ENCODE data around the gene ZBTB21. TPM values are rescaled to one million over a fixed set of nuclear protein-coding genes. Genes with fewer than 3 reads are reported as not detected.

The ZBTB21 gene
- total and polyA plus RNA-seq, 2 of the 4 experiments (the other 2 are of a cell fraction): 6.8 to 12.0 TPM

- no TSS peak for BruUV-seq (replicated peaks)
- H3K4me2 ChIP-seq (ENCODE audit: low read depth, low read length): no peak overlapping the region
- H3K9me3 ChIP-seq (ENCODE audit: control insufficient read depth, insufficient read depth, low read length): no peaks in the 10 kb centered on the region
- ChIA-PET POLR2A (ENCODE audit: unreplicated experiment) (no interaction called here), CTCF (no interaction called here)
- no peak overlapping the region for H3K23ac ChIP-seq (ENCODE audit: low read depth, low read length)
- no peak overlapping the region for H2BK20ac ChIP-seq (ENCODE audit: low read depth, low read length)
- H3K27ac ChIP-seq (ENCODE audit: insufficient read depth, low read length): no peak overlapping the region
- H4K91ac ChIP-seq (ENCODE audit: insufficient read depth, low read depth, low read length): no peak overlapping the region
- in situ Hi-C loops (cut with MboI; ENCODE audit: low sequenced_read_pairs) (loop anchor here (5.0 kb wide), 1 partner anchor 168 kb away; no protein-coding TSS in a partner anchor), intact Hi-C loops (cut with micrococcal nuclease) (no loop called here), dilution Hi-C loops (cut with HindIII; ENCODE audit: low sequenced_read_pairs, unreplicated experiment) (no loop called here)
- H3K14ac ChIP-seq (replicated peaks; ENCODE audit: low read depth, low read length): no peak overlapping the region
- H4K5ac ChIP-seq (ENCODE audit: low read depth, low read length): no peak overlapping the region
- ATAC-seq (ENCODE audit: low read depth) (no peak), DNase-seq (no peak)
- peaks cover 21% of the 10 kb centered on the region for H3K4me1 ChIP-seq (ENCODE audit: control insufficient read depth, insufficient read depth, low read length)
- H2AK9ac ChIP-seq (replicated peaks; ENCODE audit: low read depth, low read length, poor library complexity): peak overlapping the region; percentile 33
- peaks cover 62 to 78% of the 10 kb centered on the region in 2 experiments for H3K79me1 ChIP-seq (ENCODE audit: low read depth in 1 of 2, low read length in 2 of 2)
- peak overlapping the region in 1 of 2 experiments; percentile 68; a peak in 1 of 4 replicates for H4K8ac ChIP-seq (ENCODE audit: low read depth in 2 of 2, low read length in 2 of 2)
- peaks cover 6% of the 10 kb centered on the region; the same call in 1 of the 2 replicates for H3K36me3 ChIP-seq (ENCODE audit: control insufficient read depth, insufficient read depth, low read length)
- no peaks in the 10 kb centered on the region for H3K27me3 ChIP-seq (ENCODE audit: control insufficient read depth, insufficient read depth, low read length)
- no peak overlapping the region for H3K4me3 ChIP-seq (ENCODE audit: insufficient read depth, low read depth, low read length)
- TF ChIP-seq MXI1 (IDR thresholded peaks at IDR 0.05; ENCODE audit: borderline replicate concordance, low read depth, low read length): no peak
- TF ChIP-seq POLR2A (IDR thresholded peaks at IDR 0.05; ENCODE audit: low read depth, low read length): no peak
- no peak for TF ChIP-seq FOS (IDR thresholded peaks at IDR 0.05; ENCODE audit: low read depth, low read length)
- TF ChIP-seq NFE2L2 (IDR thresholded peaks at IDR 0.05; ENCODE audit: low read depth, low read length): no peak
- TF ChIP-seq MAFK (IDR thresholded peaks at IDR 0.05; ENCODE audit: low read depth, low read length): no peak
- TF ChIP-seq CHD1 (IDR thresholded peaks at IDR 0.05; ENCODE audit: low read depth, low read length): no peak
- no peak for TF ChIP-seq SMC3 (IDR thresholded peaks at IDR 0.05; ENCODE audit: low read depth, low read length)
- no peak for TF ChIP-seq CEBPB (IDR thresholded peaks at IDR 0.05; ENCODE audit: low read depth, low read length)
- no peak for TF ChIP-seq RCOR1 (IDR thresholded peaks at IDR 0.05; ENCODE audit: insufficient replicate concordance, low read length)
- TF ChIP-seq MAZ (IDR thresholded peaks at IDR 0.05; ENCODE audit: borderline replicate concordance, low read depth, low read length): no peak
- peaks cover 48% of the 10 kb centered on the region for H4K20me1 ChIP-seq (ENCODE audit: insufficient read depth, low read length)
- H2AFZ ChIP-seq (replicated peaks; ENCODE audit: low read length, poor library complexity): peak overlapping the region; percentile 16
- no peak overlapping the region for H2BK15ac ChIP-seq (ENCODE audit: low read depth, low read length)
- no peak overlapping the region for H3K9ac ChIP-seq (ENCODE audit: low read depth, low read length)
- no peak overlapping the region for H3K4ac ChIP-seq (ENCODE audit: low read depth, low read length)
- H2BK120ac ChIP-seq (ENCODE audit: low read depth, low read length): no peak overlapping the region; the same call in 1 of the 2 replicates
- H2AK5ac ChIP-seq (ENCODE audit: low read depth, low read length): no peak overlapping the region
- no peak overlapping the region for H3K56ac ChIP-seq (ENCODE audit: extremely low read depth, insufficient read depth, low read length)
- peaks cover 24% of the 10 kb centered on the region for H3K9me1 ChIP-seq (ENCODE audit: insufficient read depth, low read length)
- H3K18ac ChIP-seq (ENCODE audit: low read depth, low read length): no peak overlapping the region
- no peak overlapping the region for H2BK5ac ChIP-seq (ENCODE audit: low read depth, low read length, poor library complexity, severe bottlenecking)
- WGBS, 2 experiments (ENCODE audit: extremely low coverage in 2 of 2, insufficient read length in 1 of 2): 95% methylated on average over 8 of the region's 11 CpGs; no CpG with 5 or more reads in 1 of the 2 experiments
These were observed 61.3 kb downstream of the ZBTB21 start for GRCh38 chr21:41948901-41949300.
